Measurements from ENCODE around the gene NHLRC2.

DNA sequence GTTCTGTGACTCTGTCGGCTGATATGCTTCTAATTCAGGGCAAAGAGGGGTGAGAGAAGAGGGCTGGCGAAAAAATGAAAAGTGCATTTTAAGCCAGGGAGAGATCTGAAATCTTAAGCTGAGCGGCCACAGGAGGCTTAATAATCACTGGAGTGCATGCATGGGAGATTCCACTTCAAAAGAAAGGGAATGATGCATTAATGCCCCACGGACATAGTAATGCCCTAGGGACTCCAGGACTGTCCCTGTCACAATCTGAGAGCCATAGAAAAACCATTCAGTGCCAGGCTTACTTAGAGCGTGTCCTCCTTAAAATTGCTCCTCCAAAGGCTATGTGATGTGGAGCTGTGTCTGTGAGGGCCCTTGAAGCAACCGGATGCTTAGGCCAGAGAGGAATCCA is 75.1 kb downstream of the NHLRC2 start:
- TF ChIP-seq, protein P1, sequence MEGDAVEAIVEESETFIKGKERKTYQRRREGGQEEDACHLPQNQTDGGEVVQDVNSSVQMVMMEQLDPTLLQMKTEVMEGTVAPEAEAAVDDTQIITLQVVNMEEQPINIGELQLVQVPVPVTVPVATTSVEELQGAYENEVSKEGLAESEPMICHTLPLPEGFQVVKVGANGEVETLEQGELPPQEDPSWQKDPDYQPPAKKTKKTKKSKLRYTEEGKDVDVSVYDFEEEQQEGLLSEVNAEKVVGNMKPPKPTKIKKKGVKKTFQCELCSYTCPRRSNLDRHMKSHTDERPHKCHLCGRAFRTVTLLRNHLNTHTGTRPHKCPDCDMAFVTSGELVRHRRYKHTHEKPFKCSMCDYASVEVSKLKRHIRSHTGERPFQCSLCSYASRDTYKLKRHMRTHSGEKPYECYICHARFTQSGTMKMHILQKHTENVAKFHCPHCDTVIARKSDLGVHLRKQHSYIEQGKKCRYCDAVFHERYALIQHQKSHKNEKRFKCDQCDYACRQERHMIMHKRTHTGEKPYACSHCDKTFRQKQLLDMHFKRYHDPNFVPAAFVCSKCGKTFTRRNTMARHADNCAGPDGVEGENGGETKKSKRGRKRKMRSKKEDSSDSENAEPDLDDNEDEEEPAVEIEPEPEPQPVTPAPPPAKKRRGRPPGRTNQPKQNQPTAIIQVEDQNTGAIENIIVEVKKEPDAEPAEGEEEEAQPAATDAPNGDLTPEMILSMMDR (IDR thresholded peaks at IDR 0.05; ENCODE audit: poor library complexity) = no peak
- TF ChIP-seq EZH2 (IDR thresholded peaks at IDR 0.05; ENCODE audit: borderline replicate concordance) = no peak
- TF ChIP-seq EZH2phosphoT487 (IDR thresholded peaks at IDR 0.05; ENCODE audit: low read depth, severe bottlenecking, unreplicated experiment) = no peak

Measured in hepatocyte (in vitro differentiated cells).